Breast epithelium (tissue), 3 donors: ENCODE data around the gene ZNF793.

ENCODE experiments used
- POLR2A ChIP-seq: fragments of 450-650 bp; IDR thresholded peaks from one replicate; pipeline ENCODE4 v1.6.1; 2016; ENCODE audit warnings: antibody characterized with exemption, mild to moderate bottlenecking, moderate library complexity
- POLR2AphosphoS5 ChIP-seq, 3 donors: sonication (generic); formaldehyde crosslinking; IDR thresholded peaks; one replicate each; pipeline ENCODE4 v1.6.1; 2017; ENCODE audit warnings: antibody characterized with exemption in 3 of 3
- TF ChIP-seq, protein P1 (sequence below), 3 donors: fragments of 450-650 bp; IDR thresholded peaks; one replicate each; pipeline ENCODE4 v1.5.1; 2016 to 2017; ENCODE audit warnings: antibody characterized with exemption in 3 of 3, mild to moderate bottlenecking in 3 of 3, moderate library complexity in 3 of 3

DNA sequence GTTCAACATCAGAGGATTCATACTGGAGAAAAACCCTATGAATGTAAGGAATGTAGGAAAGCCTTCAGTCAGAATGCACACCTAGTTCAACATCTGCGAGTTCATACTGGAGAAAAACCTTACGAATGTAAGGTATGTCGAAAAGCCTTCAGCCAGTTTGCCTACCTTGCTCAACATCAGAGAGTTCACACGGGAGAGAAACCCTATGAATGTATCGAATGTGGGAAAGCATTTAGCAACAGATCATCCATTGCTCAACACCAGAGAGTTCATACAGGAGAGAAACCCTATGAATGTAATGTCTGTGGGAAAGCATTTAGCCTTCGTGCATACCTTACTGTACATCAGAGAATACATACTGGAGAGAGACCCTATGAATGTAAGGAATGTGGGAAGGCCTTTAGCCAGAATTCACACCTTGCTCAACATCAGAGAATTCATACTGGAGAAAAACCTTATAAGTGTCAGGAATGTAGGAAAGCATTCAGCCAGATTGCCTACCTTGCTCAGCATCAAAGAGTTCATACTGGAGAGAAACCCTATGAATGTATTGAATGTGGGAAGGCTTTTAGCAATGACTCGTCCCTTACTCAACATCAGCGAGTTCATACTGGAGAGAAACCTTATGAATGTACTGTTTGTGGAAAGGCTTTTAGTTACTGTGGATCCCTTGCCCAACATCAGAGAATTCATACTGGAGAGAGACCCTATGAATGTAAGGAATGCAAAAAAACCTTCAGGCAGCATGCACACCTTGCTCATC, 22.2 kb upstream of the ZNF793 start:
- TF ChIP-seq, protein P1, sequence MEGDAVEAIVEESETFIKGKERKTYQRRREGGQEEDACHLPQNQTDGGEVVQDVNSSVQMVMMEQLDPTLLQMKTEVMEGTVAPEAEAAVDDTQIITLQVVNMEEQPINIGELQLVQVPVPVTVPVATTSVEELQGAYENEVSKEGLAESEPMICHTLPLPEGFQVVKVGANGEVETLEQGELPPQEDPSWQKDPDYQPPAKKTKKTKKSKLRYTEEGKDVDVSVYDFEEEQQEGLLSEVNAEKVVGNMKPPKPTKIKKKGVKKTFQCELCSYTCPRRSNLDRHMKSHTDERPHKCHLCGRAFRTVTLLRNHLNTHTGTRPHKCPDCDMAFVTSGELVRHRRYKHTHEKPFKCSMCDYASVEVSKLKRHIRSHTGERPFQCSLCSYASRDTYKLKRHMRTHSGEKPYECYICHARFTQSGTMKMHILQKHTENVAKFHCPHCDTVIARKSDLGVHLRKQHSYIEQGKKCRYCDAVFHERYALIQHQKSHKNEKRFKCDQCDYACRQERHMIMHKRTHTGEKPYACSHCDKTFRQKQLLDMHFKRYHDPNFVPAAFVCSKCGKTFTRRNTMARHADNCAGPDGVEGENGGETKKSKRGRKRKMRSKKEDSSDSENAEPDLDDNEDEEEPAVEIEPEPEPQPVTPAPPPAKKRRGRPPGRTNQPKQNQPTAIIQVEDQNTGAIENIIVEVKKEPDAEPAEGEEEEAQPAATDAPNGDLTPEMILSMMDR (IDR thresholded peaks at IDR 0.05) = no peak
- no peak for TF ChIP-seq POLR2A
- no peak for TF ChIP-seq POLR2AphosphoS5 (IDR thresholded peaks at IDR 0.05)
